ENCODE measurements around the gene PLXDC1.

GRCh38 chr17:39151943-39152818 is 744 bp upstream of the PLXDC1 start:
- TF ChIP-seq EP300 (IDR thresholded peaks at IDR 0.05), result no peak
- TF ChIP-seq CTCF (IDR thresholded peaks at IDR 0.05), result no peak
